Hematopoietic multipotent progenitor cell treated with erythropoietin and hydrocortisone succinate and interleukin-3 and kit ligand, for 17 days (in vitro differentiated cells): ENCODE measurements around the gene DIS3.
A peak's percentile ranks its signal among the peaks of the same experiment; 100 is the strongest.
"Not testable (repeated sequence)": the region's sequence is repeated elsewhere in the genome, so short reads cannot be mapped to it uniquely, and the experiment has no call there.

Experiments used
- DNase-seq: peaks from one replicate; pipeline ENCODE4 v3.0.0-alpha.2; 2015; ENCODE audit warnings: low spot score

DIS3 gene

DNA sequence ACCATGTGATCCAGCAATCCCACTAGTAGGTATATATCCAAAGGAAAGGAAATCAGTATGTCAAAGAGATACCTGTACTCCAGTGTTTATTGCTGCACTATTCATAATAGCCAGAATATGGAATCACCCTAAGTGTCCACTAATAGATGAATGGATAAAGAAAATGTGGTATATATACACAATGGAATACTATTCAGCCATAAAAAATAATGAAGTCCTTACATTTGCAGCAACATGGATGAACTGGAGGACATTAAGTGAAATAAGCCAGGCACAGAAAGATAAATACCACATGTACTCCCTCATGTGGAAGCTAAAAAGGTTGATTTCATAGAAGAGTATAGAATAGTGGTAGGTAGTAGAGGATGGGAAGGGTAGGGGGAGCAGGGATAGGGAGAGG lies 30.5 kb downstream of the DIS3 start:
- DNase-seq: no peak

DNA sequence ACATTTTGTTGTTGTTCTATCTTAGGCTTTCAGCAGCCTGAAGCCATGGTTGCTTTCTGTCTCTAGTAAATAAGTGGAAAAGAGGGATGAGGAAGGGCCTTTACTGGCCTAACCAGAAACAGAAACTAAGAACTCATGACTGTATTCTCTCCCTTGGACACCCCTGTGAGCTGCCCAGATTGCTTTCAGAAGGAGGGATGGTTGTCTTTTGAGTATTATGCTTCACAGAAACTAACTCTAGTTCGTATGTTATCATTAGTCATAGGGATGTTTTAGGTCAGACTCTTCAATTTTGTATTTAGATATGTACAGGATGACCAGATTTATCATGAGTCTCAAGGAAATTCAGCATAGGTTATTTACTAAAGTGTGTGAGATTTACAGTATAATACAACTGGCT lies 36.4 kb downstream of the DIS3 start:
- DNase-seq: no peak

DNA sequence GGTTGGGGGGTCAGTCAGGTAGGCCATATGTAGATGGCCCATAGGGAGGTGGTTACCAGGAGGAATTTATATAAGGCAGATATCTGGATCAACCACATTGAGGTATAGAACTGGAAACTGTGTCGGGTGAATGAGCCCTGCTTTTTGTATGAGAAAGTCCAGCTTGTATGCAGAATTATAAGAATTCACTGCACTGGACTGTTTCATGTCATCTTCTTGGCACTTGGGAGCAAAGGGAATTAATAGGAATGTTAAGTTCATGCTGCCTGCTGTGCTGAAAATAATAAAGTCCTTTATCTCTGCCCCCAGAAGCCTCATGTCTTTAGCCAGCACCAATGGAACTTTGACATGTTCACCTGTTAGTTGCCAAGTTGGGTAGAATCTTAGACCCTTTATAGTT lies 41.7 kb downstream of the DIS3 start:
- DNase-seq: no peak

DNA sequence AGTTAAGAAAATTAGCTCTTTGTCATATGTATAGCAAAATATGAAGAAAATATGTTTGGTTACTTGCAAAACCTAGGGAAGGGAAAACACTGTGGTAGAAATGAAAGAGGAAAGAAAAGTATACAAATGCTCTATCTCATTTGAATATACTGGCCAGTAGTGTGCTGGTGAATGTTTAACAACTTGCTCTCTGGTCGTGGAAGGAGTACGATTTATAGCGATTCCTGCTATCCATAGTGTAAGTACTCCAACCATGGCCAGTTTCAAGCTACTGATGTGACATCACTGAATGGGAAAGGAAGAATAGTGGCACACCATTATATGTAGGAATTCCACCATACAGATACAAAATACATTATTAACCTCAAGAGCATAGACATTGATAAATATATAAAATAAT lies 44.7 kb downstream of the DIS3 start:
- DNase-seq: no peak

DNA sequence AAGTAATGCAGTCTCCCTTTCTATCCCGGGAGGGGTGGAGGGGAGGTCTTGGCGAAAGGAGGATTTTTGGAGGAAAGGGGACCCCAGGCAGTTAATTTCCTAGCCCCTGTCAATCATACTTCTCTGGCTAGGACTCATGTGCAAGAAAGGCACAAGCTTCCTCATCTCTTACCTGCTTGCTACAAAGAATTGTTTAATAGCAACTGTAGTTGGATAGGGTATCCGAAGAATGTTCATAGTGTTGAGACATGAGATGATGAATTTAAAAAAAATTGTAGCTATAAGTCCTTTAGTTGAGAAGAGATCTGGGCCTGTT lies 53.5 kb downstream of the DIS3 start:
- no peak for DNase-seq

DNA sequence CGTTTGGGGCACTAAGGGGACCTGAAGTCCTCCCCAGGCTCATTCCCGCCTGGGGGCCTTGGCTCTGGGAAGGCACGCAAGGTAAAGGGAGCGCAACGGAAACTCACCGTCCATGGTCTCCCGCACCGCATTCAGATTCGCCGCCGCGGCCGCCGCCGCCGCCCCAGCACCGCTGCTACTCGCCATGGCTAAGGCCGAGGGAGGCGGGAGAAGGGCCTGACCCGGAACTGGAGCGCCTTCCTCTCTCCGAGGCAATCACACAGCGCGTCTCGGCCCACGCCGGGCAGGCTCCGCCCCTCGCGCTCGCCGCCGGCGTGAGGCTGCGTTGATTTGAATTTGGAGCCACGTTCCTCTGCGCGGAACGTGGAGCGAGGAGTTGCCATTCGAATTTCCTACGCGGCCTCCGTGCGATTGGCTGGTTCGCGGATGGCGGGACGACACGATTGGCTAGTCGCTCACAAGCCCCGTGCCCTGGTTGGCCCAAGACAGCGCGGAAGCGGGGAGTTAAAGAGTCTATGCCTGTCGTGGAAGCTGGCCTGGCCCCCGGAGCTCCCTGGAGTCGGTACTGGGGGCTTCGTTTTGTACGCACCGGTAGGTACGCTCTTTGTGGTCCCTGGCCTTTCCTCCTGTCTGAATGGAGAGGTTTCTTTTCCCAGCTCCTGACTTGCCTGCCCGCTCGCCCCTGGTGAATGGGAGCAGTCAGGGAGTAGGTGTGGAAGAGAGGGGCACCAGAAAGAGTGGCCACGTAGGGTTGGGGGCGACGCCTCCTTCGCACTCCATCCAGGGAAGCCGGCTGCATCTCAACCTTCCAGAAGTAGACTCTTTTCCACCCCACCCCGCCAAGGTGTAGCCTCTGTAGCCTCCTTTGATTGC lies 54.0 kb downstream of the DIS3 start, which contains the start of the genes BORA and MZT1:
BORA (plus strand) TSS at position 507 of the 873 bp plus-strand sequence. CDS start 1,018 bp downstream, outside the sequence.
MZT1 (minus strand) TSS at position 213 of the 873 bp plus-strand sequence; CDS start at position 186, 27 bp downstream.
- peak; percentile 90 for DNase-seq

DNA sequence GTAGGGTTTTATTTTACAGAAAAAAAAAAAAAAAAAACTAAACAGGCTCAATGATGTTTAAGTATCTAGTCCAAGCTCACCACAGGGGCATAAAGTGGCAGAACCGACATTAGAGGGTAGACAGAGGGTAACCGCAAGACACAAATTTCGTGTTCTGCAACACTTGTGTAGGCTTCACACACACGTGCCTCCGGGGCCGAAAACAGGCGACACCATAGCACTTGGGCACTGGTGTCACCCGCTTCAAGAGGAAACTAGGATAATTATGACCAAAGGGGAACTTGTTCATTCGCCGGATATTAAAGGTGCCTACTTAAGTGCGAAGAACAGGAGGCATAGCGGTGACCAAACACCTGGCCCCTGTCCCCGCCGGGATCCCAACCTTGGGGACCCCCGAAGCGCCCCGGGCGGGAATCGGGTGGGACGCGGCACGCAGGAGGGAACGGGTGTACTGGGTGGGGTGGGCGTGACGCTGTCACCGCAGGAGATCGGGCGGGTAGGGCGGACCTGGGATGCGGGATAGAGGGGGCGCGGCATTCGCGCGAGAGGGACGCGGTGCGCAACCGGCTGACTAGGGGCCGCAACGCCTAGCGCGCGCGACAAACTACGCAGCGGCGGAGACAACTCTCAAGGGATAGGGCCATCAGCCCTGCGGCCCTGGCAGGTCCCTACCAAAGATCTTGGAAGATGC lies 54.8 kb downstream of the DIS3 start:
- peak; percentile 66 for DNase-seq

DNA sequence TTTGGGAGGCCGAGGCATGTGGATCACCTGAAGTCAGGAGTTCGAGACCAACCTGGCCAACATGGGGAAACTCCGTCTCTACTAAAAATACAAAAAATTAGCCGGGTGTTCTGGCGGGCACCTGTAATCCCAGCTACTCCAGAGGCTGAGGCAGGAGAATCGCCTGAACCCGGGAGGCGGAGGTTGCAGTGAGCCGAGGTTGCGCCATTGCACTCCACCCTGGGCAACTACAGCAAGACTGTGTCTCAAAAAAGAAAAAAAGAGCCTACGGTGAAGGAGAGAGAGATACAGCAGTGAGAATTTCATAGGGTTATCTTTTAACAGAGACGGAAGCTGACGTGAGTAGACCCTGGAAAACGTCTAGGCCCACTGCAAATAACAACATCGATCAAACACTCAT lies 55.5 kb downstream of the DIS3 start:
- DNase-seq: not testable (repeated sequence)

DNA sequence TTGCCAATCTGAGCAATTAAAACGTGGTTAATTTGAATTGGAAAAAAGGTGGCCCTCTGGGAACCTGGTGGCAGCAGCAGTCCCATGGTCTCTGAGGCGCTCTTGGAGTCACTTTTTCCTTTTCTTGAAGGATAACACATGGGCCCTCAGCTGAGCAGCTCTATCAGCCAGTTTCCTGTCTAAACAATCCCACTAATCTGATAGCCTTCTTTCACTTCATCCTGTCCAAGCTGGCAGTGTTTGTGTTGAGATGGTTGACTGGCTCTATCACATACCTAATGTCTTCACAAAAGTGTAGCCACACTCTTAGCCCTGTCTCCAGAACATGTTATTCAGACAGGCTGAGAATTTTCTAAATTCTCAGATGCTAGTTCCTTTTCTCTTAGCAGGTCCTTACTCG lies 64.9 kb downstream of the DIS3 start:
- DNase-seq: no peak
